T follicular helper cell (primary cell): Measurements from ENCODE around the gene GHDC.
"Not testable (repeated sequence)": the region's sequence is repeated elsewhere in the genome, so short reads cannot be mapped to it uniquely, and the experiment has no call there.

Experiments used
- DNase-seq: peaks from one replicate; pipeline ENCODE4 v3.0.0-alpha.2; 2020; ENCODE audit warnings: low read depth

The GHDC gene

DNA sequence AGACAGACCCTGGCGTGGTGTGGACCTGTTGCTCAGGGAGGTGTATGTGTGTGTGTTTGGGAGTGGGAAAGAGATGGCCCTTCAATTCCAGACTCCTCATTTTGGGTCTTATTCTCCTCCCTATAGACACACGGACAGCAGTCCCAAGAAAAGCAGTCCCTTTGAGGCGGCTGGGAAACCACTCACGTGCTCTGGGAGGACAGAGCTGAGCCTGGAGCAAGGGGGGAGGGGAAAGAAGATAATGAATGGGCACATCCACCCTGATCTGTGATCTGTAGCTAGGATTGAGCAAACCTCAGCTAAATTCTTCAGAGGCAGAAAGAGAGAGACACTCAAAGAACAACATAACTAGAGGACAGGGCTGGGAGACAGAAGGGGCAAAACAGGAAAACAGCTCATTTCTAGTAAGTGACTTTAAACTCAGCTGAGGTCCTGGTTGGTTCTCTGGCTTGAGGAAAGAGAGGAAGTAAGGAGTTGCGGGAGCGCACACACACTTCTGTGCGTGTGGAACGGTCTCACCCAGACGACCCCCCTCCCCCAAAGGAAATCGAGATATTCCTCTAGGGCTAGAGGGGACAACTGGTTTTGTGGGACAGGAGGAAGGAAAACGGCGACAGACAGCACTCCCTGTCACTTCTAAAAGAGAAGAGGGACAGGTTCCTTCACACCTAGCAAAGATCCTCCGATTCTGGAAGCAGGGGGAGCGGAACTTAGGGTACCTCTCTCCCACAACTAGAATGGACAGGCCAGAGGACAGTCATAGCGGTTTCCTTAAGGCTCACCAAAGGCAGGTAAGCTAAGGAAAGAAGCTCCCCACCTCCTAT lies 40.2 kb downstream of the GHDC start:
- DNase-seq = no peak

DNA sequence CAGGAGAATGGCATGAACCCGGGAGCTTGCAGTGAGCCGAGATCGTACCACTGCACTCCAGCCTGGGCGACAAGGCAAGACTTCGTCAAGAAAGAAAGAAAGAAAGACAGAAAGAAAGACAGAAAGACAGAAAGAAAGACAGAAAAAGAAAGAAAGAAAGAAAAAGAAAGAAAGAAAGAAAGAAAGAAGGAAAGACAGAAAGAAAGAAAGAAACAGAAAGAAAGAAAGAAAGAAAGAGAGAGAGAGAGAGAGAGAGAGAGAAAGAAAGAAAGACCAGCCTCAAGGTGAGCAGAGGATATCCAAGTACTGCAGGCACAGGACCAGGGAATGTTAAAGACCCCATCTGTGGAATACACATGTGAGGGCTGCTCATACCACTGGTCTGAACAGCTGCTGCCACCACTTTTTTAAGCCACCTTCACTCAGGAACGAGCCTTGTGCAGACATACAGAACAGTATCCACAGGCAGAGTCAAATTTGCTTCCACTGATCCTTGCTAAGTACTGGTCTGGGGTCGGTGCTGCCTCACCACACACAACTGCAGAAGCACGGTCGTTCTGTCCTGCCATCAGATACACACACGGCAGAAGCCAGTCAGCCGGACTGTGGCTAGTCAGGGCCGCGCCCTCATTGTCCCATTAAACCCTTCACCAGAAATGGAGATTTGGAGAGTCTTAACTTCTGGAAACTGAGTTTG lies 47.2 kb downstream of the GHDC start:
- DNase-seq = no peak

DNA sequence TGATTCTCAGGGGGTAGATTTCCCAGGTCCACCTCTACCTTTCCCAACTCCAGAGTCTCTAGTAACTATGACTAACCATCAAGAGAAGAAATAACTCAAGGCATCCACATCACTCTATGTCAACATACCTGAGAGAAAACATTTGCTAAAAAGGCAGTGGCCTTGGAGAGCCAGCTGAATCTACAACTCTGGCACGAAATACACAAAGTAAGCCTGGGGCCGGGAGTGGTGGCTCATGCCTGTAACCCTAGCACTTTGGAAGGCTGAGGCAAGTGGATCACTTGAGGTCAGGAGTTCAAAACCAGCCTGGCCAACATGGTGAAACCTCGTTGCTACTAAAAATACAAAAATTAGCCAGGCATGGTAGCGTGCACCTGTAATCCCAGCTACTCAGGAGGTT lies 51.2 kb downstream of the GHDC start:
- not testable (repeated sequence) for DNase-seq

DNA sequence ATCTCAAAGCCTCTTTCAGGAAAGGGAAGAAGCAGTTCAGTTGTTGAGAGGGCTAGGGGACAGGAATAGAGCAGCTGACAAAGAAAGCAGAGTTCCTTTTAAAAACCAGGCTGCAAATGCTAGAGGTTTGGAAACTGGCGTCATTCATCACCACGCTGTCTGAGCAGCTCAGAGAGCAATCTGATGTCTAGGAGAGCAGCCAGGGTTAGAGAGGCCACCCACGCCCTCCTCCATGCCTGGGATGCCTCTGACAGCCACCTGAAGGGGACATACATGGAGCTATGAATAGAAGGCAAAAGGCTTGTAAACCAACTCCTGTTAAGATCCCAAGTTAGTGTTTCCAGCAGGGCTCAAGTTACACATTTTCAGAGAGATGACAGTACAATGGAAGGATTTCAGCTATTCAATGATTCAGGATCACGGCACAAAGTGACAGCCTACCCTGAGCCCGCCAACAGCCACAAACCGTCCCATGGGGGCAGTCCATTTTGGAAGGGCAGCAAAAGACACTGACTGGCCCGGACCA lies 51.9 kb downstream of the GHDC start:
- DNase-seq = no peak

DNA sequence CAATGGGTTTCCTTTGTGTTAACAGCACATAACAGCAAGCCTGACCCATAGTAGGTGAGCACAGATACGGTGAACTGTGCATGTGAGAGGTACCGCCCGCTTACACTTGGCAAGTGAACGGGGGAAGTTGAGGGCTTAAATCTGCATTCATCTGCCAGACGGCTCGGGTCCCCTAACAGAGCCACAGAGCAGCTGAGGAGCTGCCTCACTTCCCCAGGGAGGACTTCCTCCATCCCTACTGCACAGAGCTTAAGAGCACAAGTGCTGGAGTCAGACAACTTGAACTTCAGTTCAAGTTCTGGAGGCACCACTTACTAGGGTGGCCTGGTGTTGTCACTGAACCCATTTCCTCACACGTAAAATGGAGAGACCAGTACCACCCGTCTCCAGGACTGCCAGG lies 52.9 kb downstream of the GHDC start:
- no peak for DNase-seq

DNA sequence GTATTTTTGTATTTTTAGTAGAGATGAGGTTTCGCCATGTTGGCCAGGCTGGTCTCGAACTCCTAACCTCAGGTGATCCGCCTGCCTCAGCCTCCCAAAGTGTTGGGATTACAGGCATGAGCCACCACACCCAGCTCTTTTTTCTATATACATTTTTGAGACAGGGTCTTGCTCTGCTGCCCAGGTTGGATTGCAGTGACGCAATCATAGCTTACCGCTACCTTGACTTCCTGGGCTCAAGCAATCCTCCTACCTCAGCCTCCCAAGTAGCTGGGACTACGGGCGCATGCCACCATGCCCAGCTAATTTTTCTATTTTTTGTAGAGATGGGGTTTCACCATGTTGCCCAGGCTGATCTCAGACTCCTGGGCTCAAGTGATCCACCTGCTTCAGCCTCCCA lies 53.6 kb downstream of the GHDC start:
- DNase-seq = not testable (repeated sequence)
